ENCODE measurements around the gene CFAP91.

CFAP91 gene

GRCh38 chr3:119745942-119746341 lies 43.1 kb downstream of the CFAP91 start:
- no peak for DNase-seq

- no peak for DNase-seq
These were observed 43.6 kb downstream of the CFAP91 start for GRCh38 chr3:119746423-119746822.

GRCh38 chr3:119747357-119747756 lies 44.5 kb downstream of the CFAP91 start:
- DNase-seq = no peak

GRCh38 chr3:119748991-119749390 lies 46.2 kb downstream of the CFAP91 start:
- no peak for DNase-seq

GRCh38 chr3:119751423-119751822 lies 48.6 kb downstream of the CFAP91 start:
- no peak for DNase-seq

All from CD4-positive, alpha-beta T cell treated with Interleukin-6 for 4 hours (primary cell).